Epithelial cell of proximal tubule (primary cell): ENCODE measurements around the gene TMEM132E. TPM values are rescaled to one million over a fixed set of nuclear protein-coding genes. Genes with fewer than 3 reads are reported as not detected.

Source experiments
- DNase-seq: peaks from one replicate; pipeline ENCODE4 v3.0.0-alpha.2; 2011; ENCODE audit warnings: low read depth
- H3K4me3 ChIP-seq: 2 replicates; pipeline ENCODE4 v1.5.1; 2011; ENCODE audit warnings: low read depth, mild to moderate bottlenecking, low read length
- total RNA-seq: library from RNA; depleted of rRNA; stranded (reverse); fragments of >200 nt; gene quantifications from 2 replicates; pipeline ENCODE4 v1.2.3, GENCODE V29; 2015
- TF ChIP-seq, protein P1 (sequence below): conservative IDR thresholded peaks from 2 replicates; pipeline ENCODE4 v1.5.1; 2012; ENCODE audit warnings: low read depth, mild to moderate bottlenecking, low read length

The TMEM132E gene
- total RNA-seq, 1 donor from 2014 or later: not detected

DNA sequence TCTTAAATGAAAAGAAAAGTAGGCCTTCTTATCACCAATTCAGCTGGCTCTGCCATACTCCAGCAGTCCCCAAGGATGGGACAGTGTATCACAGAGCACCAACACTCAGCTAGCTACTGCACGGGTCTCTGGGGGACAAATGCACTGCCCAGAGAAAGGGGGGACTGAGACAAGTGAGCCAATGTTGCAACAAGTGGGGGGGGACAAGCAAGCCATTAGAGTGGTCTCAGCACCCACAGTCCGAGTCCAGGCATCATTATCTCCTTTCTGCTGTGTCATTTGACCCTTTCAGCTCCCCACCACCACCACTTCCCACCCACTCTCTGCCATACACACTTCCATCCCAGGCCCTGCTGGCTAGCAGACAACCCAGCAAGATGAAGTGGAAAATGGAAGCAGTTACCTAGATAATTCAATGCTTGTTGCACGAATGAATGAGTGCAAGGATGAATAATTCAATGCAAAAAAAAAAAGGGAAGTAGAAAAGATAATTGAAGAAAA lies 7.0 kb downstream of the TMEM132E start:
- no peak for DNase-seq
- no peak overlapping the region for H3K4me3 ChIP-seq
- TF ChIP-seq, protein P1, sequence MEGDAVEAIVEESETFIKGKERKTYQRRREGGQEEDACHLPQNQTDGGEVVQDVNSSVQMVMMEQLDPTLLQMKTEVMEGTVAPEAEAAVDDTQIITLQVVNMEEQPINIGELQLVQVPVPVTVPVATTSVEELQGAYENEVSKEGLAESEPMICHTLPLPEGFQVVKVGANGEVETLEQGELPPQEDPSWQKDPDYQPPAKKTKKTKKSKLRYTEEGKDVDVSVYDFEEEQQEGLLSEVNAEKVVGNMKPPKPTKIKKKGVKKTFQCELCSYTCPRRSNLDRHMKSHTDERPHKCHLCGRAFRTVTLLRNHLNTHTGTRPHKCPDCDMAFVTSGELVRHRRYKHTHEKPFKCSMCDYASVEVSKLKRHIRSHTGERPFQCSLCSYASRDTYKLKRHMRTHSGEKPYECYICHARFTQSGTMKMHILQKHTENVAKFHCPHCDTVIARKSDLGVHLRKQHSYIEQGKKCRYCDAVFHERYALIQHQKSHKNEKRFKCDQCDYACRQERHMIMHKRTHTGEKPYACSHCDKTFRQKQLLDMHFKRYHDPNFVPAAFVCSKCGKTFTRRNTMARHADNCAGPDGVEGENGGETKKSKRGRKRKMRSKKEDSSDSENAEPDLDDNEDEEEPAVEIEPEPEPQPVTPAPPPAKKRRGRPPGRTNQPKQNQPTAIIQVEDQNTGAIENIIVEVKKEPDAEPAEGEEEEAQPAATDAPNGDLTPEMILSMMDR: no peak

DNA sequence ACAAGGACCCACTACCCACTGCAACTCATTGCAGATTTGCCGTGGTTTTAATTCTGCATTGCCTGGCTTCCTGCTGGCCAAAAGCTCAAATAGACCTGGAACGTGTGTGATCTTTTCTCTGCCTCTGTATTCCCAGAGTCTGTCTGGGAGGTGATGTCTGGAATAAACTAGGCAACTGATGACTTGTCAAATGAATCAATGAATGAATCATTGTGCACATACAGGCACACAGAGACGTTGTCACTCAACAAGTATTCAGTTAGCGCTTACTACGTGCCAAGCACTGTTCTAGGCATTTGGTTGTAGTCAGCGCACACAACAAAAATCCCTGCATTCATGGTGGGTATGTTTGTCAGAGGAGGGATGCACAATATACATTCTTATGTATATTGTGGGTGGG lies 8.9 kb downstream of the TMEM132E start:
- no peak overlapping the region for H3K4me3 ChIP-seq
- DNase-seq: no peak
- TF ChIP-seq, protein P1: no peak

DNA sequence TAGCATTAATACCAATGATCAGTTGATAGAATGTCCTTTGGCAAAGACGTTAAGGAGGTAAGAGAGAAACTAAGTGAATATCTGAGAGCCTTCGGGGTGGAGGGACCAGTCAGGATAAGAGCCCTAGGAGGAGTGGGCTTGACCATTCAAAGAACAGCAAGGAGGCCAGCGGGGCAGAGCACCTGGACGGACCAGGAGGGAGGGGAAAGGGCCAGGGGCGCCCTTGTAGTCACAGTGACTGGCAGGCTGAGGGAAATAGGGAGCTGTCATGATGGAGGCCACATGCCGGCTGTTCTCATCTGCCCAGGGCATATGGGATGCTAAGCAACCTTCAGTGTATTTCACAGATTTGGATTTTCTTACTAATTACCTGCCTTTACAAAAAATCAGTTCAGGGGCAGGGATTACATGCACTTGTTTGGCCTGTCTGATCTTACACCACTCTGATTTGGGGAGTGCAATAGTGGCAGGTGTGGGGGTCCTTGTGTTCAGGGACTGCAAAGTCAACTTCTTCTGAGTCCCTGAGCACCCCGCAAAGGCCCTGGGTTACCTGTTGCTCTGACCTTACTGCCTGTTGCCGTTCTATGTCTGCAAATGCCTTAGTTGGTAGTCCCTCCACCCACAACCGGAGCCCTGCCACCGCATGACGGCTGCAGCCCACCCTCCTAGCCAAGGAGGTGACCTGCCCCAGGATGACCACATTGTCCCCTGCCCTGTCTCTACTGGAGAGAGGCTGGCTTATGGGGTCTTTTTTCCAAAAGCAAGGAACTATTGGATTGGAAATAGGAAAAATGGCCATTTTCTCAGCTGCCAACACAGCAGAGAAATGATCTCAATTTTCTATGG lies 10.0 kb downstream of the TMEM132E start:
- TF ChIP-seq, protein P1: no peak
- no peak for DNase-seq
- H3K4me3 ChIP-seq: no peak overlapping the region

DNA sequence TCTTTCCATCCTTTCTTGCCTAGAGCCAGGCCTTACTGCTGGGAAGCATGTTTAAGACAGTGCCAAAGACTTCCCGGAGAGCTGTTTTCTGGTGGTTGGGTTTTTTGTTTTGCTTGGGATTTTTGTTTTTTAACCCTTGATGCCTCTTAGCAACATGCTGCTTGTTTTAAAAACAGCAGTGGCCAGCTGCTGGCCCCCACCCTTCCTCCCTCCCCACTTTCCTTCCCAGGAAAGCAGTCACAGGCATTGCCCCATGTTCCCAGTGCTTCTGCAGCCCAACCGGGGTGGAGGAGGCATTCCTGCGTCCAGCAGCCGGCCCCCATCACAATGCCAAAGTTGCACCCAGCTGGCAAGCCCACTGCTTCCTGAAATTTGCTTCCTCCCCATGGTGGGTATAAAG lies 12.6 kb downstream of the TMEM132E start:
- no peak for DNase-seq
- TF ChIP-seq, protein P1: no peak
- no peak overlapping the region for H3K4me3 ChIP-seq

DNA sequence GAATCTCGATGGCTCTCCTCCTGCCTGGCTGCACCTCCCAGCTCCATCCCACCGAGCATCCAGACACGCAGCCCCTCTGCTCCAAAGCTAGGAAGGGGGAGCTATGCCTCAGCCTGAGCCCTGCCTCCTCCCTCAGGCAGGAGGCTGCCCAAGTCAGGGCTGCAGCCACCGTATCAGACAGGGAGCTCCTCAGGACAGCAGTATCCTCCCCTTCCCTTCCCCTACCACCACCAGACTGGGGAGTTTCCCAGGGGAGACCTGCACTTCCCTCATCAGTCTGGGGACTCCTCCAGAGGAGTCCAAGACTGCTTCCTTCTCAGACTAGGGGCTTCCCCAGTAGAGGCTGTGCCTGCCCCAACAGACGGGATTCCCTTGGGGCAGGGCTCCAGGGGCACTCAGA lies 17.5 kb downstream of the TMEM132E start:
- DNase-seq: no peak
- TF ChIP-seq, protein P1: no peak

DNA sequence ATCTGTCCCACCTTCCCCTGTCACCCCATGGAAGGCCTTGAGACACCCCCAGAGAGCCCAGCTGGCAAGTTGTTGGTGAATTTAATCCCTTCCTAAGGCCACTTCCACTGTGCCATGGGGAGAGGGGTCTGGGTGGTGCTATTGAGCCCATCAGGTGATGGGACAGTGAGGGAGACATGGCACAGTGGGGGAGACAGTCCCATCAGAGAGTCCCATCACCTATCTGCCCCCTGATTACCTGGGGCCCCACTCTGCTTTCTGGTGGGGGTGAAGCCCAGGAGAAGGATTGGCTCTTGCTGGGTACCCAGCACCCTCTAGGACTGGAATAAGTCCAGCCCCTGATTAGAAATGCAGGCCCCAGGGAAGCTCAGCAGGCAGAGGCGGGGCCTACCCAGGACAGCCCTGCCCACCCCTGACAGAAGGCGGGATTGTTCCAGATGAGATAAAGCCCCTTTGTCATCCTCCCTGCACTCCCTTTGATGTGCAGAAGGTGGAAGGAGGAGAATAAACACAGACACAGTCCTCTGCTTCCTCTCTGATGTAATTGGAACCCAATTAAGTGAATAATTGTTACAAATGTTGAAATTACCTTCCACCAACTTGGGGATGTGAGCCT lies 18.9 kb downstream of the TMEM132E start:
- no peak for DNase-seq
- no peak overlapping the region for H3K4me3 ChIP-seq
- TF ChIP-seq, protein P1: no peak

More for the DNA sequence above, 17.5 kb downstream of the TMEM132E start:
- H3K4me3 ChIP-seq: no peak overlapping the region
